Effector memory CD4-positive, alpha-beta T cell (primary cell): ENCODE measurements around the gene GLIPR1.
A peak's percentile ranks its signal among the peaks of the same experiment; 100 is the strongest.
"Not testable (repeated sequence)": the region's sequence is repeated elsewhere in the genome, so short reads cannot be mapped to it uniquely, and the experiment has no call there.

Experiments
- DNase-seq, 3 donors: peaks; one replicate each; pipeline ENCODE4 v3.0.0-alpha.2; 2020
- H3K27ac ChIP-seq: 2 replicates; pipeline ENCODE4 v1.7.0; 2013; ENCODE audit warnings: mild to moderate bottlenecking, low read length, moderate library complexity; ENCODE audit not compliant: insufficient read depth, poor library complexity, severe bottlenecking
- H3K27me3 ChIP-seq: replicated peaks from 2 replicates; pipeline ENCODE4 v1.7.0; 2013; ENCODE audit warnings: mild to moderate bottlenecking, low read length; ENCODE audit not compliant: insufficient read depth, control insufficient read depth, poor library complexity, severe bottlenecking
- H3K36me3 ChIP-seq: 2 replicates; pipeline ENCODE4 v1.7.0; 2013; ENCODE audit warnings: mild to moderate bottlenecking, low read length, moderate library complexity; ENCODE audit not compliant: control insufficient read depth, insufficient read depth
- H3K4me1 ChIP-seq: 2 replicates; pipeline ENCODE4 v1.7.0; 2013; ENCODE audit warnings: low read length, mild to moderate bottlenecking; ENCODE audit not compliant: control insufficient read depth, insufficient read depth, poor library complexity, severe bottlenecking
- H3K4me3 ChIP-seq: 2 replicates; pipeline ENCODE4 v1.7.0; 2013; ENCODE audit warnings: low read length, low read depth, mild to moderate bottlenecking; ENCODE audit not compliant: insufficient read depth, poor library complexity, severe bottlenecking
- H3K9me3 ChIP-seq: 2 replicates; pipeline ENCODE4 v1.7.0; 2013; ENCODE audit warnings: mild to moderate bottlenecking, low read length, moderate library complexity; ENCODE audit not compliant: control insufficient read depth

GLIPR1 gene

DNA sequence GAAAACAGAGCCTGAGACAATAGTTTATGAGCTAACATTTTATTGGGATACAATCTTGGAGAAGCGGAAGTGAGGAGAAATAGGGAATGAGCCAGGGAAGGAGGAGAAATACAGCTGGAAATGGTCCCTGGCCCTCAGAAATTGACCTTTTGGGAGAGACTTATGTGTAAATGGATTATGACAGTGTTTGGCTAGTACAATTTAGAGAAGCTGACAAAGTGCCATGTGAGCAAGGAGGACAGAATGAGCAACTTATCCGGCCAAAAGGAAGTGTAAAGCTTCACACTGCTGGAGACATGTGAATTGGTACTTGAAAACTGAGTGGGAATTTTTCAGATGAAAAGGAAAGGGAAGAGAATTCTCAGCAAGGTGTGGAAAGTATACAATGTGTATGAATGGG, 2.9 kb downstream of the GLIPR1 start:
- H3K27ac ChIP-seq = peak overlapping the region; percentile 87
- DNase-seq = no peak
- H3K36me3 ChIP-seq = no peaks in the 10 kb centered on the region
- peak overlapping the region; percentile 58 for H3K4me3 ChIP-seq
- H3K4me1 ChIP-seq = peaks cover 53% of the 10 kb centered on the region
- no peaks in the 10 kb centered on the region for H3K9me3 ChIP-seq
- H3K27me3 ChIP-seq = no peaks in the 10 kb centered on the region

DNA sequence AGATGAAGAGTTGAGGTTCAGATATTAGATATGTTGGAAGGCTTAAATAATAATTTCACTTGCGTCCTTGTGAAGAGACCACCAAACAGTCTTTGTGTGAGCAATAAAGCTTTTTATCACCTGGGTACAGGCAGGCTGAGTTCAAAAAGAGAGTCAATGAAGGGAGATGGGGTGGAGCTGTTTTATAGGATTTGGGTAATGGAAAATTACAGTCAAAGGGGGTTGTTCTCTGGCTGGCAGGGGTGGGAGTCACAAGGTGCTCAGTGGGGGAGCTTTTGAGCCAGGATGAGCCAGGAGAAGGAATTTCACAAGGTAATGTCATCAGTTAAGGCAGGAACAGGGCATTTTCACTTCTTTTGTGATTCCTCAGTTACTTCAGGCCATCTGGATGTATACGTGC, 3.9 kb downstream of the GLIPR1 start:
- H3K9me3 ChIP-seq, H3K36me3 ChIP-seq, H3K27me3 ChIP-seq, DNase-seq: not testable (repeated sequence)
- Histone ChIP-seq H3K4me1 (peaks cover 52% of the 10 kb centered on the region), H3K4me3 (peak overlapping the region; percentile 7), H3K27ac (peak overlapping the region; percentile 43)

DNA sequence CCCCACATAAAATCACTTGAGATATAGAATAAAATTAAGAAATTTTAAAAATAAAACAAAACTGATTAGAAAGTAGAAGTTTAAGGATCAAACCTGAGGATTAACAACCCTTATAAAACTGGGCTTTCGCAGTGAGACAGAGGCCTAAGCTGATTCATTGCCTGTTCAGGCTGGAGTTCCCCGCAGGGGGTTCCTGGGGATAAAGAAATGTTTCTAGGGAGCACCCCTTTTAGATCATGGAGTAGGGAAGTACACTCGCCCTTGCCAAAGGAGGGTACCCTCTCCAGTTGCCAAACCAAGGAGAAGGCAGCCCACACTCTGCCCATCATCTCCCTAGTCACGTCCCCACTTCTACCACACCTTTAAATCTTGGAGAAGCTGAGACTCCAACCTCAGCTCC, 6.8 kb downstream of the GLIPR1 start:
- peaks cover 39% of the 10 kb centered on the region for H3K4me1 ChIP-seq
- no peaks in the 10 kb centered on the region for H3K27me3 ChIP-seq
- no peak overlapping the region for H3K27ac ChIP-seq
- peaks cover 2% of the 10 kb centered on the region for H3K36me3 ChIP-seq
- H3K9me3 ChIP-seq = no peaks in the 10 kb centered on the region
- H3K4me3 ChIP-seq = no peak overlapping the region
- no peak for DNase-seq

DNA sequence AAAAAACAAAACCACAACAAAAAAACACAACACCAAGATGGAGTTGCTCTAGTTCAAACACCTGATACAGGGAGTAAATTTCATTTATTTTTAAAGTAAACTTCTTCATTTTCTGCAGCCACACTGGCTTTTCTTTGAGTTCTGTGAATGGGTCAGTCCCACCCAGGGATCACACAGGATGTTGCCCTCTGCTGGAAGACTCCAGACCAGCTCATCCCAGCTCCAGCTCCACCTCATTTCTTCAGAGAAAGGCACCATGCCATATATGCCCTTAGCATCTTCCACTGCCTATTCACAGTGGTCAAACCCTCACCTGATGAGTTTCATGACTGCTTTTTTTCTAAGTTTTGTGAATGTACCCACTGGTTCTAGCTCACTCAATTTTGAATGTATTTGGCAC, 8.0 kb downstream of the GLIPR1 start:
- no peak overlapping the region for H3K27ac ChIP-seq
- no peak for DNase-seq
- H3K27me3 ChIP-seq = no peaks in the 10 kb centered on the region
- H3K4me1 ChIP-seq = peaks cover 31% of the 10 kb centered on the region
- H3K9me3 ChIP-seq = no peaks in the 10 kb centered on the region
- no peak overlapping the region for H3K4me3 ChIP-seq
- peaks cover 3% of the 10 kb centered on the region for H3K36me3 ChIP-seq

DNA sequence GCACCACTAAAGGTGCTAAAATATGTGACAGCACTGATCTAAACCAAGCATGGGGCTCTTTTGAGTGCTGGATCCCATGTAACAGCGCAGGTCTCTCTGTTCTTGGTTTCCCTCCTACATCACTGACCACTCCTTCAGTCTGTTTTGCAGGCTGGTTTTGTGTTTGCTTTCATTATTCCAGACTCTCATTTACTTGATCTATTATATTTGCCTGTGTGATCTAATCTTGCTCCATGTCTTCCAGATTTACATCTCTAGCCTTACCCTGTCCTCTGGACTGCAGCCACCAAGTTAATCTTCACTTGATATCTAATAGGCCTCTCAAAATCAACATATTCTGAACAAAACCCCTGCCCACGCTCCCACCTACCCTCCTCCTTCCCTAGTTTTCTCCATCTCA, 8.6 kb downstream of the GLIPR1 start:
- Histone ChIP-seq H3K4me3 (no peak overlapping the region), H3K4me1 (peaks cover 25% of the 10 kb centered on the region), H3K27me3 (no peaks in the 10 kb centered on the region), H3K36me3 (peaks cover 3% of the 10 kb centered on the region), H3K9me3 (no peaks in the 10 kb centered on the region), H3K27ac (peak overlapping the region; percentile 36)
- no peak for DNase-seq

DNA sequence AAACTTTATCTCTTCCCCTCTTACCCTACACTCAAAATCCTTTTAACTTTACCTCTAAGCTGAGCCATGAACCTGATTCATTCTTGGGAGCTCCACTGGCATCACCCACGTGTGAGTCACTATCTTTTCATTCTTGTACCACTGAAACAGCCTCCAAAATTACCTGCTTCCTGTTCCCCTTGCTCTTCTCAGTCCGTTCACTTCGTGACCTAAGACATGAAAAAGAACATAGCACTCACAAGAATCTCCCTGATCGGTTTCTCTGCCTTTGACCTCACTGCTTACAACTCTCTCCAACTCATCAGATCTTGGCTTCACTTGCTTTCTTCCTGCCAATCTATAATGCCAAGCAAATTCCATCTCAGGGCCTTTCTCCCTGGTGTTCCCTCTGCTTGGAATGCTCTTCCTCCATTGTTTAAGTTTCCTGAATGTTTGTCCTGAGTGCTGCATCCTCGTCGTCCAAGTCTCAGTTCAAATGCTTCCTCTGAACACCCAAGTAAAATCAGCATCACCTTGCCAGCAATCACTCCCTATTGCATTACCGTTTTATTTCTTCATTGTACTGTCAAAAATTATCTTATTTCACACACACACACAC, 9.2 kb downstream of the GLIPR1 start:
- no peak overlapping the region for H3K4me3 ChIP-seq
- no peaks in the 10 kb centered on the region for H3K9me3 ChIP-seq
- H3K4me1 ChIP-seq = peaks cover 19% of the 10 kb centered on the region
- no peak for DNase-seq
- no peaks in the 10 kb centered on the region for H3K27me3 ChIP-seq
- peaks cover 3% of the 10 kb centered on the region for H3K36me3 ChIP-seq
- H3K27ac ChIP-seq = no peak overlapping the region

DNA sequence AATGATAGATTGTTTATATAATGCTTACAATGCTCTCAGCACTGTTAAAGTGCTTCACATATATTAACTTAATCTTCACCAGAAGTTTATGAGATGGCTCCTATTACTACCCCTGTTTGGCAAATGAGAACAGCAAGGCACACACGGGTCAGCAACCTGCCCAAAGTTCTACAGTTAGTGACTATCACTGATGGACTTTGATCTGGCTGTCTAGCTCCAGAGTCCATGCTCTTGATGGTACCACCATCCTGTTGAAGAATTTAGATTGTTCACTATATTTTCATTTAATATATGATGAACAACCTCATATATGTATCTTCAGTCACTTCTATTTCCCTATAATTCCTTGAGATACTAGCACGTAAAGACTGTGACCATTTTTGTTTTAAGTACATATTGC, 10.6 kb downstream of the GLIPR1 start:
- H3K4me1 ChIP-seq = peaks cover 16% of the 10 kb centered on the region
- peaks cover 15% of the 10 kb centered on the region for H3K36me3 ChIP-seq
- H3K27me3 ChIP-seq = no peaks in the 10 kb centered on the region
- H3K27ac ChIP-seq = no peak overlapping the region
- H3K4me3 ChIP-seq = no peak overlapping the region
- DNase-seq = no peak
- no peaks in the 10 kb centered on the region for H3K9me3 ChIP-seq

DNA sequence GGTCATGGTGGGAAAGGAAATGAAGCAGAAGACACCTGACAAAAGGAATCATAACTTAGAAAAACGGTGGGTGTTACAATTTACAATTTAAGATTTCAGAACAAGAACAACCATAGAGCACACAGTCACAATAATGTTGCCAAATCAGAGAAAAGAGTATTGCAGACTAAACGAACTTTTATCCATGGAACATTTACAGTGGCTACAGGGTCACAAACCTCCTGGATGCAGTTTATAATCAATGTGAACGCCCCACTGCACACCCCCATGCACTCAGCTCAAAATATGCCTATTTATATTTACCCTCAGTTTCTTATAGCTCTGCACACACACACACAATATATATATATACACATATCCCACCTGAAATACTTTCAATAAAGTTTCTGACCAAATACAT, 22.9 kb downstream of the GLIPR1 start:
- DNase-seq = no peak

DNA sequence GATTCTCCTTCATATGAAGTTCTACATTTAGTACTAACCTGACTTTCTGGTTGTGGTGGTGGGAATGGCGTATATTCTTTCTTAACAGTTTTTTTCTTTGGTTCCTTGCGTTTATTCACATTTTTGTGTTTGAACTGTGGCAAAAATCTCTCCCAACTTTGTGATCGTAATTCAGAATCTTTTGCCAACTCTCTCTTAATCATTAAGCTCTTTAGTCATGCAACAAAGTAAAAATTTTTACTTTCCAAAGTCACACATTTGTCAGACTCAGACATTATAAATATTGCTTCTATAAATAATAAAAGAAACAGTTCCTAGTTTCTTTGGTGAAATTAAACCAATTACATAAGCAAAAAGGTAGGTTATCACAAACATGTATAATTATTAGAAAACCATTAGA, 23.3 kb downstream of the GLIPR1 start:
- H3K4me3 ChIP-seq = no peak overlapping the region
- H3K27ac ChIP-seq = no peak overlapping the region
- peaks cover 63% of the 10 kb centered on the region for H3K36me3 ChIP-seq
- no peaks in the 10 kb centered on the region for H3K4me1 ChIP-seq
- H3K9me3 ChIP-seq = no peaks in the 10 kb centered on the region
- no peaks in the 10 kb centered on the region for H3K27me3 ChIP-seq
- no peak for DNase-seq

More for the DNA sequence above, 22.9 kb downstream of the GLIPR1 start:
- no peaks in the 10 kb centered on the region for H3K4me1 ChIP-seq
- no peak overlapping the region for H3K27ac ChIP-seq
- H3K4me3 ChIP-seq = no peak overlapping the region
- H3K9me3 ChIP-seq = no peaks in the 10 kb centered on the region
- no peaks in the 10 kb centered on the region for H3K27me3 ChIP-seq
- H3K36me3 ChIP-seq = peaks cover 67% of the 10 kb centered on the region

DNA sequence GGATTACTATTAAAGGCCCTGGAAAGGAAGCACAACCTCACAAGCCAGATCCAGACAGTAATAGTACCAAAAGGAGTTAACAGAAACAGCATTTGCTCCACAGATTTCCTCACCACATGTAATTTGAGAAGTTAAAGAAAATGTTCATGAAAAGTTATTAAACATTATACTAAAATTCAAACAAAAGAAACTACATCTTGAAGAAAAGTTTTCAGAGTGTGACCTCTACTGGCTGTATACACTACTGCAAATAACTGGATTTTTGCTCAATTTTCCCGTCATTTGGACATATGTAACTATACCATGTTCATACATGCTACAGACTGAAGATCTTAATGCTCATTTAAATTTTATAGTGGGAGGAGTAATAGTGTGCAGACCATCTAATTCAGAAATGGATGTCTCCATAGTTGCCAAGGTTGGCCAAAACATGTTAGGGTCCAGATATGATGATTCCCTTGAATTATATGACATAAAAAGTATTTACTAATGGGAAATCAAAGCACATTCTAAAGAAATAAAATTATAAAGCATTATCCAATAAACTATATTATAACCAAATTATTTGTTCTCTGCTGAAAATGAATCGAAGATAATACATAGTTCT, 25.3 kb downstream of the GLIPR1 start:
- Histone ChIP-seq H3K27me3 (no peaks in the 10 kb centered on the region), H3K9me3 (no peaks in the 10 kb centered on the region), H3K27ac (no peak overlapping the region), H3K4me3 (no peak overlapping the region), H3K4me1 (peaks cover 8% of the 10 kb centered on the region), H3K36me3 (peaks cover 47% of the 10 kb centered on the region)
- no peak for DNase-seq
